ENCODE data around the gene VPS45. TPM values are rescaled to one million over a fixed set of nuclear protein-coding genes. Genes with fewer than 3 reads are reported as not detected.

Gene VPS45
- total RNA-seq, 1 donor from 2014 or later: 41.5 TPM

DNA sequence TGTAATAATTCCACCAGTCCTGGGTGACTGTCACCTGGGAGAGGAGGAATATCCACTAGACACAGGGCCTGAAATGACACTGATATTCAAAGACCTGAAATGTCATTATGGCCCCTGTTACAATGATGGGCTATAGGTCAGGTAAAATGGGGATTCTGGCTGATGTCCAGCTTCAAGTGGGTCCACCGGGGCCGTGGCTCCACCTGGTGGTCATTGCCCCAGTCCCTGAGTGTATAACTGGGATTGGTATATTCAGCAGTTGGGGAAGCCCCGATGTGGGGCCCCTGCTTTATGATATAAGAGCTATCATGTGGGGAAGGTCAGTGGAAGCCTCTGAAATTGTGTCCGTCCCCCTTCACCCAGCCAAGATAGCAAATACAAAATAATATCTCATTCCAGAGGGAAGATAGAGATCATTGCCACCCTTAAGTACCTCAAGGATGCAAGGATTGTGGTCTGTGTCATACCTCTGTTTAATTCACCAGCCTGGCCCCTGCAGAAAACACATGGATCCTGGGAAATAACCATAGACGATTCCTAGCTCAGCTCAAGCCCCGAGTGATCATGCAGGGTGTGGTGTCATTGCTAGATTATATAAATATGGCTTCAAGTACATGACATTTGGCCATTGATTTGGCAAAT is 101.5 kb downstream of the VPS45 start:
- Mint-ChIP-seq H3K36me3 (no peaks in the 10 kb centered on the region), H3K4me1 (ENCODE audit: unreplicated experiment) (peaks cover 34% of the 10 kb centered on the region), H3K9me3 (no peaks in the 10 kb centered on the region), H3K4me3 (no peak overlapping the region), H3K27me3 (no peaks in the 10 kb centered on the region), H3K27ac (no peak overlapping the region)
- TF ChIP-seq CTCF (conservative IDR thresholded peaks at IDR 0.05): peak; percentile 83
- DNase-seq (ENCODE audit: extremely low spot score, unreplicated experiment): no peak

- Mint-ChIP-seq H3K27ac (peak overlapping the region; percentile 7), H3K27me3 (no peaks in the 10 kb centered on the region), H3K9me3 (no peaks in the 10 kb centered on the region), H3K4me3 (no peak overlapping the region), H3K4me1 (ENCODE audit: unreplicated experiment) (peaks cover 14% of the 10 kb centered on the region), H3K36me3 (no peaks in the 10 kb centered on the region)
- DNase-seq (ENCODE audit: extremely low spot score, unreplicated experiment): no peak
- TF ChIP-seq CTCF (conservative IDR thresholded peaks at IDR 0.05): no peak
These were observed 104.2 kb downstream of the VPS45 start for GRCh38 chr1:150171801-150172200.

DNA sequence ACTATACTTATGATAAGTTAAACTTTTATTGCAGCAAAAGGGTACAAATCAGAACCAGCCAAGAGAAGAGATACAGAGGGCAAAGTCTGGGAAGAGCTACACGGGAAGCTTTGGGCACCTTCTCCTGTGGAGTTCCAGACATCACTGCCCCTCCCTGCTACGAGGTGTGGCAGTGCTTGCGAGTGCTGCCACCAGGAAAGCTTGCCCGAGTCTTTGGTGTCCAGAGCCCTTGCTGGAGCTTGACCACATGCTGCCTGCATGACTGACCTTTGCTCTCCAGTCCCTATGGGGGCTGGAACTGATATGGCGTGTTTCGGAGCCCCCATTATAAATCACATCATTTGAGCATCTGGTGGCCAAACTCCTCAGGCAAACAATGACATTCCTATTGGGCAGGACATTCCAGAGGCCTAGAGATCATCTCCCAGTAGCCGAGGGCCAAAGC is 105.6 kb downstream of the VPS45 start:
- H3K36me3 Mint-ChIP-seq: no peaks in the 10 kb centered on the region
- no peak for TF ChIP-seq CTCF (conservative IDR thresholded peaks at IDR 0.05)
- H3K27ac Mint-ChIP-seq: peak overlapping the region; percentile 74
- H3K4me3 Mint-ChIP-seq: peak overlapping the region; percentile 27
- H3K9me3 Mint-ChIP-seq: no peaks in the 10 kb centered on the region
- no peaks in the 10 kb centered on the region for H3K27me3 Mint-ChIP-seq
- peaks cover 13% of the 10 kb centered on the region for H3K4me1 Mint-ChIP-seq (ENCODE audit: unreplicated experiment)
- DNase-seq (ENCODE audit: extremely low spot score, unreplicated experiment): no peak

GRCh38 chr1:150176593-150176992 is 109.0 kb downstream of the VPS45 start:
- no peaks in the 10 kb centered on the region for H3K9me3 Mint-ChIP-seq
- no peaks in the 10 kb centered on the region for H3K36me3 Mint-ChIP-seq
- no peak overlapping the region for H3K4me3 Mint-ChIP-seq
- no peak for DNase-seq (ENCODE audit: extremely low spot score, unreplicated experiment)
- no peak for TF ChIP-seq CTCF (conservative IDR thresholded peaks at IDR 0.05)
- peaks cover 10% of the 10 kb centered on the region for H3K4me1 Mint-ChIP-seq (ENCODE audit: unreplicated experiment)
- no peak overlapping the region for H3K27ac Mint-ChIP-seq
- no peaks in the 10 kb centered on the region for H3K27me3 Mint-ChIP-seq

- Mint-ChIP-seq H3K27me3 (no peaks in the 10 kb centered on the region), H3K27ac (no peak overlapping the region), H3K36me3 (no peaks in the 10 kb centered on the region), H3K4me3 (no peak overlapping the region), H3K4me1 (ENCODE audit: unreplicated experiment) (peaks cover 2% of the 10 kb centered on the region), H3K9me3 (no peaks in the 10 kb centered on the region)
- no peak for DNase-seq (ENCODE audit: extremely low spot score, unreplicated experiment)
- TF ChIP-seq CTCF (conservative IDR thresholded peaks at IDR 0.05): no peak
These were observed 111.0 kb downstream of the VPS45 start for GRCh38 chr1:150178548-150178947.
